GM06990 (cell line): ENCODE measurements around the gene CLEC4C.

Experiments
- DNase-seq: peaks from one replicate; pipeline ENCODE4 v3.0.0-alpha.2; 2011; ENCODE audit not compliant: insufficient read length; ENCODE audit errors: extremely low read depth
- H3K27me3 ChIP-seq: replicated peaks from 2 replicates; pipeline ENCODE4 v1.6.0; 2011; ENCODE audit warnings: low read length; ENCODE audit not compliant: control insufficient read depth, insufficient read depth
- H3K36me3 ChIP-seq: 2 replicates; pipeline ENCODE4 v1.5.1; 2011; ENCODE audit warnings: low read length; ENCODE audit not compliant: control insufficient read depth, insufficient read depth
- H3K4me3 ChIP-seq: replicated peaks from 2 replicates; pipeline ENCODE4 v1.5.1; 2011; ENCODE audit warnings: low read depth, mild to moderate bottlenecking, control low read depth, low read length
- TF ChIP-seq, protein P1 (sequence below): IDR thresholded peaks from 2 replicates; pipeline ENCODE4 v1.5.1; 2011; ENCODE audit warnings: low read length, control low read depth, mild to moderate bottlenecking, inconsistent platforms; ENCODE audit not compliant: insufficient read depth, poor library complexity, severe bottlenecking

Gene CLEC4C

DNA sequence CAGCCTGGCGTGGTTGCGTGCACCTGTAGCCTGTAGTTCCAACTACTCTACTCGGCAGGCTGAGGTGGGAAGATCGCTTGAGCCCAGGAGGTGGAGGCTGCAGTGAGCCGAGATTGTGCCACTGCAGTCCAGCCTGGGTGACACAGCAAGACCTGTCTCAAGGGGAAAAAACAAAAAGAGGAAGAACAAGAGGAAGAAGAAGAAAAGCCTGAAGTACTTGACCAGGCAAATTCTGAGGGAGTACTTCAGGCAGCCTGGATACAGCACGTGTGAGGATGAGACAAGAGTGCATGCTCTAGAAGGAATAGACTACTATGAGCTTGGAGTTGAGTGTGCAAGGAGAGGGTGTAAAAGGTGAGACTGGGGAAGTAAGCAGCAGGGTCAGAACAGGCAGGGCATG lies 53.4 kb downstream of the CLEC4C start:
- no peaks in the 10 kb centered on the region for H3K36me3 ChIP-seq
- no peak overlapping the region for H3K4me3 ChIP-seq
- TF ChIP-seq, protein P1, sequence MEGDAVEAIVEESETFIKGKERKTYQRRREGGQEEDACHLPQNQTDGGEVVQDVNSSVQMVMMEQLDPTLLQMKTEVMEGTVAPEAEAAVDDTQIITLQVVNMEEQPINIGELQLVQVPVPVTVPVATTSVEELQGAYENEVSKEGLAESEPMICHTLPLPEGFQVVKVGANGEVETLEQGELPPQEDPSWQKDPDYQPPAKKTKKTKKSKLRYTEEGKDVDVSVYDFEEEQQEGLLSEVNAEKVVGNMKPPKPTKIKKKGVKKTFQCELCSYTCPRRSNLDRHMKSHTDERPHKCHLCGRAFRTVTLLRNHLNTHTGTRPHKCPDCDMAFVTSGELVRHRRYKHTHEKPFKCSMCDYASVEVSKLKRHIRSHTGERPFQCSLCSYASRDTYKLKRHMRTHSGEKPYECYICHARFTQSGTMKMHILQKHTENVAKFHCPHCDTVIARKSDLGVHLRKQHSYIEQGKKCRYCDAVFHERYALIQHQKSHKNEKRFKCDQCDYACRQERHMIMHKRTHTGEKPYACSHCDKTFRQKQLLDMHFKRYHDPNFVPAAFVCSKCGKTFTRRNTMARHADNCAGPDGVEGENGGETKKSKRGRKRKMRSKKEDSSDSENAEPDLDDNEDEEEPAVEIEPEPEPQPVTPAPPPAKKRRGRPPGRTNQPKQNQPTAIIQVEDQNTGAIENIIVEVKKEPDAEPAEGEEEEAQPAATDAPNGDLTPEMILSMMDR: no peak
- DNase-seq: no peak
- H3K27me3 ChIP-seq: no peaks in the 10 kb centered on the region

DNA sequence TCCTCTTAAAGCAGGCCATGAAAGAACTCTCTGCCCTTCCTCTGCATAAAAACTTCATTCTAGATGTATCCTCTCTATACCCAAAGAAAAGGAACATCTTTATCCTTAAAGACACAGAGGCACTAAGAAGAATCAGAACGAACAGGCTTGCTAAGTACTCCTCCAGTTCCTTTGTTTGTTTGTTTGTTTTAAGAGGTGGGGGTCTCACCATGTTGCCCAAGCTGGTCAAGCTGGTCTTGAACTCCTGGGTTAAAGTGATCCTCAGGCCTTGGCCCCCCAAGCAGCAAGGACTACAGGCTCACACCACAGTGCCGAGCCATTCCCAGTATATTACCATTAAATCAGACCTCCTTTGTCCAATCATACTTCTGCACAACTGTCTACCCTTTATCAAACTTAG lies 65.6 kb downstream of the CLEC4C start:
- no peak for DNase-seq
- H3K36me3 ChIP-seq: no peaks in the 10 kb centered on the region
- no peaks in the 10 kb centered on the region for H3K27me3 ChIP-seq
- no peak overlapping the region for H3K4me3 ChIP-seq
- TF ChIP-seq, protein P1: no peak
